ENCODE measurements around the gene FICD.
A peak's percentile ranks its signal among the peaks of the same experiment; 100 is the strongest.
"Not testable (repeated sequence)": the region's sequence is repeated elsewhere in the genome, so short reads cannot be mapped to it uniquely, and the experiment has no call there.

Gene FICD

GRCh38 chr12:108538616-108539195 lies 23.6 kb downstream of the FICD start:
- DNase-seq: no peak

GRCh38 chr12:108542320-108542719 lies 27.2 kb downstream of the FICD start:
- no peak for DNase-seq

- no peak for DNase-seq
Measured at GRCh38 chr12:108543652-108544051, 28.6 kb downstream of the FICD start.

- DNase-seq: no peak
Measured at GRCh38 chr12:108547686-108548085, 32.6 kb downstream of the FICD start.

- no peak for DNase-seq
Measured at GRCh38 chr12:108548954-108549521, 34.0 kb downstream of the FICD start.

- DNase-seq: no peak
Measured at GRCh38 chr12:108551535-108551934, 36.5 kb downstream of the FICD start.

GRCh38 chr12:108553799-108554198 lies 38.7 kb downstream of the FICD start:
- DNase-seq: no peak

GRCh38 chr12:108555383-108555782 lies 40.3 kb downstream of the FICD start:
- not testable (repeated sequence) for DNase-seq

GRCh38 chr12:108559007-108559655 lies 44.1 kb downstream of the FICD start:
- DNase-seq: no peak

- DNase-seq: no peak
Measured at GRCh38 chr12:108559748-108560147, 44.7 kb downstream of the FICD start.

- no peak for DNase-seq
Measured at GRCh38 chr12:108560321-108560721, 45.2 kb downstream of the FICD start.

GRCh38 chr12:108560752-108561719 lies 46.0 kb downstream of the FICD start, which contains the start of gene SART3:
SART3 (minus strand) TSS chr12:108561173; CDS start chr12:108561154, 19 bp downstream.
- DNase-seq: peak; percentile 83 to 84

GRCh38 chr12:108561852-108562347 lies 46.8 kb downstream of the FICD start:
- no peak for DNase-seq

GRCh38 chr12:108562348-108563135 lies 47.5 kb downstream of the FICD start, which contains the start of gene ISCU:
ISCU (plus strand) TSS chr12:108562596; CDS start chr12:108562623, 27 bp downstream.
- DNase-seq: peak; percentile 99 to 100

GRCh38 chr12:108563136-108563803 lies 48.2 kb downstream of the FICD start:
- peak; percentile 86 to 90 for DNase-seq

GRCh38 chr12:108563804-108564151 lies 48.7 kb downstream of the FICD start:
- DNase-seq: no peak

- DNase-seq: no peak
Measured at GRCh38 chr12:108564724-108565123, 49.6 kb downstream of the FICD start.

GRCh38 chr12:108565146-108565545 lies 50.1 kb downstream of the FICD start:
- no peak for DNase-seq

GRCh38 chr12:108565976-108566375 lies 50.9 kb downstream of the FICD start:
- peak; percentile 61 for DNase-seq

GRCh38 chr12:108566452-108566851 lies 51.4 kb downstream of the FICD start:
- no peak for DNase-seq

All from stimulated activated CD4-positive, alpha-beta T cell treated with anti-CD3 and anti-CD28 coated beads, Interleukin-2, amount 100 ng/mL, for 24 hours (primary cell).